Cerebellar nuclear complex (tissue), 1 donor: Measurements from ENCODE around the gene C10orf71.

Experiments
- DNase-seq, 2 experiments: peaks; one replicate each; lab custom pipeline; 2025; lab: John Stamatoyannopoulos, UW

Gene C10orf71

DNA sequence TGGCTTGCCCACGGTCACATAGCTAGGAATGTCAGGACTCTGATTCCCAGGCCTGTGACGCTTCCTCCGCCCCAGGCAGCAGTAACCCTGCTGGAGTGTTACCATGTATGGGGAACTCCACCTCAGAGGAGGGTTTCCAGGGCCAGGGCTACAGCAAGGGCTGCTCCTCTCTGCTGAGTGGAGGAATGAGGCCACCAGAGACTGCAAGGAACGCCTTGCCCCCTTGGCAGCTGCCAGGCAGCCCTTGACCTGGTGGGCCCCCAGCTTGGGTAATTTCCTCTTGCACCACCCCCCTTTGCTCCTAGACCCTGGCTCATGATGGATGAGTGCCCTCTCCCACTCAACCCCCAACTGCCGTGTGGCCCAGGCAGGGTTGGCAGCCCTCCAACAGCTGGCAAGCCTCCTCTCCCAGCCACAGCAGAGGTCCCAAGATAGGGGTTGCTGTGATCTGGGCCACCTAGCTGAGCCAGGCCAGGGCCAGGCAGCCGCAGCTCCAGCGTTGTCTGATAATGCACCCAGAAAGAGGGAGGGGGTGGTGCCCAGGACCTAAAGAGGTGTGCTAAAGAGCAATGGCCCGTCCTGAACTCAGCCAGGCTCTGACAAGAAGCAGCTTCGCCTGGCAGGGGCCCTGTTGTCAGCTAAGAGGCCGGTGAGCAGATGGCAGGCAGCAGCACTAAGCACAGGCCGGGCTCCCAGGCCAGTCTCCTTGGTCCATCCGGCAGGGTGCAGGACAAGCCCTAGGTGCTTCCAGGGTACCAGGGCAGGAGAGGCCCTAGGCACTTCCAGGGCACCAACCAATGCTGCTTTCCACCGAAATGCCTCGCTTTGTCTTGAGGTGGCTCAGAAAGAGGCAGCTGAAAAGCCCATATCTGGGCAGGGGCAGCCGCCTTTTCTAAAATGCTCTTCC is 61.6 kb downstream of the C10orf71 start:
- DNase-seq: no peak

DNA sequence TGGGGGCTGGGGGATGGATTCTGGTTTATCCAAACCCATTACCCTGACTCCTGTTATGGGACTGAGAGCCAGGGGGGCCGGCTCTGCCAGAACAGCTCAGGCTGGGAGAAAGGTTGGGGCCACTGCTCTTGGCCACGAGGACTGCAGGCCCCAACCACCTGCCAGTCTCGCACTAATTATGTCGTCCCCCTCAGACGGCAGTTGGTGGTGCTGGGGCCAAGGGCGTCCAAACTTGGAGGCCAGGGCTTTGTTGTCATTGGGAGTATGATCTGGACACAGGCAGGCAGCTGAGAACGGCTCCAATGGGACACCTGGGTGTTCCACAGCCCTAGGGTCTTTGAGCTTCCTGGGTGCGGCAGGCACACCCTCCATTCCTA is 62.2 kb downstream of the C10orf71 start:
- DNase-seq: no peak

DNA sequence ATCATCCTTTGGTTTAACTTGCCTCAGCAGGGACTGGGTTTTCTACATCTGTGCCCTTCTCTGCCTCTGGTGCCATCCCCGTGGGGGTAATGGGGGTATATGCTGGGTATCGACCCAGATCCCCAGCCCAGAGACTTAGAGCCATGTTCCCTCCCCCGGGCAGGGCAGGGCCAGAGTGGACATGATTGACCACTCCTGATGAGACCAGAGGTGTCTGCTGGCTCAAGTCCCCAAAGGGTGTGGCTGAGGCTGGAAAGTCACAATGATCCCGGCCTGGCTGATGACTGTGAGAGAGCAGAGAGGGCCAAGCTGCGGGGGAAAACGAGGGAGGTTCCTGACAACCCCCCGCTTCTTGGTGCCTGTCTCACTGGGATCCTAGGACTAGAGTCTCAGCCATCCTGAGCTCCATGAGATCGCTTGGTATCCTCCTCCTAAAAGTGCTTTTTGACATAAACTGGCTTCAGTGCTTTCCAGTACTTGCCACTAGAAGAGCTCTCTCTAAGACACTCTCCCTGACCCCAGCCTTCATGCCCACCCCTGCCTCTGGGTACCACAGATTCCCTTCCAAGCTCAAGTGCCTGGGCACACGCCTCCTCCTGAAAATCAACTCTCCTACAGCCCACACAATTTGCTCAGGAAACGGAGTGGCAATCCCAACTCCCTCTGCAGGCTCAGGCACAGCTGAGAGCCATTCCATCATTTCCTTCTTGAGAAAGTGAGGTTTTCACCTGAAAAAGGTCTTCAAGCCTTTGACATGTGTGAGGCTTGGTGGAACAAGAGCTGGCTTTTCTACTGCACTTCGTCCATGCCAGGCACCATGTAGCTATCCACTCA is 63.0 kb downstream of the C10orf71 start:
- DNase-seq: no peak

DNA sequence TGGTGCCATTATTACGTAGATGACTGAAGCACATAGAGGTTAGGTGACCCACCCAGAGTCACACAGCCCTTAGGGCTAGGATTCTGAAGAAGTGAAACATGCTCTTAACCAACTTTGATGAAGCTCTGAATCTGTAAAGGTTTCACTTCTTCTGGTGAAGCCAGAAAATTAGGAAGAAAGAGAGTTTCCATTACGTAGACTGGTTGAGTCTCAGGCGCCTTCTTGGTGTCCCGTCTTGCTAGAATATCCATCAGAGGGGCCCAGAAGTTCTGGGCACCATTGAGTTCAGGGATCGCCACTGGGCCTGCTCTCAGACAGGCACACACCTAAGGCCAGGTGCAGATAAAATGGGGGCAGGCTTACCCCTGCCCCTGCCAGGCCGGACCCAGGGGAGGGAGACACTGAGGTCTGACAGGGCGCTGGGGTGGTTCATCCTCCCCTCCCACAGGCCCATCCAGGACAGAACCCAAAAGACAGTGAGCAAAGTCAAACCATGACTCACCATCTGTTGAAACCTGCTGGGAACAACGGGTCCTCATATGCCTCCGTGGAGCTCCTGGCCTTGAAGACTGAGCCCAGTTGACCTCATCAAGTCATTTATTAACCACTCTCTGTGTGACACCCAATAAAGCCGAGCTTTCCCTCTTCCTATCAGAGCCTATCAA is 63.8 kb downstream of the C10orf71 start:
- no peak for DNase-seq

DNA sequence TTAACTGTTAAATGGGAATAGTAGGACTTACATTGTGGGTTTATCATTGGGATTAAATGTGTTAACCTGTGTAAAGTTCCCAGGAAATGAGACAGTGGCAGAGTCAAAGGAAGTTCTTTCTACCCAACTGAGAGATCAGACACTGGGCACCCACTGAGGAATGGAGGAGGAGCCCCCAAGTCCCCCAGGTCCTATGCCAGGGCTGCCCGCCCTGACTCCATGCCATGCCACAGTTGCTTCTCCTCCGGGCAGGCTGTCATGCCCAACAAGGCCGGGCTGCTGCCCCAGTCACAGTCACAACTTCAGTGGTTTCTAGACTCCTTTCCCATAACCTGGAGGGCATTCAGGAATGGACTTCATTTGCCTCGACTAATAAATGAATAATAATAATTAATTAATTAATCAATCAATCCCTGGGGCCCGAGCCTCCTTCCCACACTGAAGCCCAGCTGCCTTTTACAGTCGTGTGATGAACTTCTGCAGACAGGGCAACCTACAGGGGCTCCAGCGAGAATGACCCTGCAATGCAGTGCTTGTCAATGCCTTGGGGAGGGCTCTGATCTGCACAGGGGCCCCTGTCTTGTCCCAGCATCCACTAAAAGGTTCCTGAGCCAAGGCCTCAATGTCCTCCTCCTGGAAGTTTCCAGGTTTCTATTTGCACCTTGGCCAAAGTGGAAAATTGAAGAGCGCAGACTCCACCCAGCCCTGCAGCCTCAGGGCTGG is 64.5 kb downstream of the C10orf71 start:
- no peak for DNase-seq

DNA sequence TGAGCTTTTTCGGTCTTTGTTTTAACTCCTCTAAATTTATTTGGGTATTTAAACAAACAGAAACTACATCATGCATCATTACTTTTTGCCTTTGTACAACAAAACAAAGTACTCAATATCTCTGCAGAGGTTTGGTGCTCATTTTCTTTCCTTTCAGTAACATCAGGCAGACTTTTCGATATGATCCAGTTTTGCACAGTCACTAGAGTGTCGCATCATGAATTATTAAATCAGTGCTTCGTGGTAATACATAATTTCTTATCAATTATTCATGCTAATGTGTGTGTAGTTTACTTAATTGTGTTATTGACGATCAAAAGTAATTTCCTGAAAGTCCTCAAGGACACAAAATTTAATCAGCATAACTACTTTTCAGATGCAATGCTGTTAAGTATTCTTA is 65.1 kb downstream of the C10orf71 start:
- no peak for DNase-seq

DNA sequence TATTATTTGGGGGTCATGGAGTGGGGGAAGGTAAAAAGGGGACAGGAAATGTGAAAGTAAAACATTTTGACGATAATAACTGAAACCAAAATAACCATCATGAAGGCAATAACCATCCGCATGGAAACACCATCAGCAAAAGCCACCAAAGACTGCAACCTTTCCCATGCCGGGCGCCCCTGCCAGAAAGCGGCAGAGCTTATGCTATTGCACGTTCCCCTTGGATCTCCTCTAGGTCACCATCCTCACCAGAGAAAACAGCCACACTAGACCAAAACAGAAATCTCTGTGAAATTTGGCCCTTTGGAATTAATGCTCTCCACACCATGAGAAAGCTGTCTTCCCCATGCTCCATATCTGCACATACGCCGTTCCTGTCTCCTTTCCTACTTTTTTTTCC is 65.8 kb downstream of the C10orf71 start:
- DNase-seq: no peak

DNA sequence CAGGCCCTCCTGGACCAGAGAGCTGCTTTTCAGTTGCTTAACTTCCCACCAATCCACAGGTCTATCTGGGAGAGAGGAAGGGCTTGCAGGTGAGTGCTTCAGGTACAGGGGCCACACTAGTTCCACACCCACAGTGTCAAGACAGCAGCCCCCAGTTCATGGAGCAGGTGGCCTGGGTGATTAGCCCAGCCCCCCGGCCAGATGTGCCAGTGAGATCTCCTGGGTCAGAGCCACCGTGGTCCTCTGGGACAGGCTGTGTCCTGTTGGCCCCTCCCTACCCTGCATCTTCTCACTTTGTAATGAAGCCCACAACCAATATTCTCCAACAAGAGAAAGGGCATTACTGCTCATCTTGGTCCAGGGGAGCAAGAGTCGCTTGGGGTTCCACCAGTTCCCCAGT is 66.3 kb downstream of the C10orf71 start:
- no peak for DNase-seq

DNA sequence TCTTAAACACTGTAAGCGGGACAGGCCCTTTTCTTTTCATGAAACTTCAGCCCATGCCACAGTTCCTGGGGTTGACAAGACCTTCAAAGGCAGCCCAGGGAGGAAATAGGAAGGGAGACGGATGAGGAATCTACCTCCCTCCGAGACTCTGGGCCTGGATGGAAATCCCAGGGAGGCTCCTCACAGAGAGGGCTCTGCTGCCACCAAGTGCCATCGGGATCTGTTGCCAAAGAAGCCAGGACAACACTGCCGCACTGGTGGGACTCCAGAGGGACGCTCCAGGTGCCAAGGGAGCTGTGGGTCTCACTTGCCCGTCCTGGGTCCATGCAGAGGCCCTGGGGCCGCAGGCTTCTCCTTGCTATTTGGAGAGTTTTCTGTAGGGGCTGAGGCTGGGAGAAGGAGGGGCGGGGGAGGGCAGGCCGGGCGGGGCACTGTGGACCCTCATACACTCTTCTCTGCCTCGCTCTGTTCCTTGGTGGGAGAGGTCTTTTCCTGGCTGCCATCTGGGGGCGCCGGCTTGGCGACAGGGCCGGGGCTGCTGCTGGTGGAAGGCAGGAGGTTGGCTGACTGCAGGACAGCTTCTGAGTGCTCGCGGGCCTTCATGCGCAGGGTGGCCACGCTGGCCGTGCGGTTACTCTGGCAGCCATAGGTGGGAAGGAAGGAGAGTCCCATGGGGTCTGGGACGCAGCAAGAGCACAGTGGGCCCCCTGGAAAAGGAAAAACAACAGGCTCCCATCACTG is 66.9 kb downstream of the C10orf71 start:
- DNase-seq: no peak

DNA sequence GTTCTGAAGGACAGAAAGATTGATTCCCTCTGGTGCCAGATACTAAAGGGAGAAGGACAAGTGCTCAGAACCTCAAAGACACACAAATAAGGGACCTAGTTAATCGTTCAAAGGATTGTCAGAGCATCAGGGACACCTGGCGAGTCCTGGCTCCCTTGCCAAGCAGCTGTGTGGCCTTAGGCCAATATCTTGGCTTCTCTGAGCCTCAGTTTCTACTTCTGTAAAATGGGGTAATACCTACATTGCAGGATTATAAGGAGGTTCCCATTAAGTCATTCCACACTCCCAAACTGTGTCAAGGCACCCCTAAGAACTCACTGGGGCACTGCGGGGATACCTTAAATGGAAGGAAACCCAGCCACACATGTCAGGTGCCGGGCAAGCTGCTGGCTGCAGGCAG is 67.5 kb downstream of the C10orf71 start:
- DNase-seq: no peak

DNA sequence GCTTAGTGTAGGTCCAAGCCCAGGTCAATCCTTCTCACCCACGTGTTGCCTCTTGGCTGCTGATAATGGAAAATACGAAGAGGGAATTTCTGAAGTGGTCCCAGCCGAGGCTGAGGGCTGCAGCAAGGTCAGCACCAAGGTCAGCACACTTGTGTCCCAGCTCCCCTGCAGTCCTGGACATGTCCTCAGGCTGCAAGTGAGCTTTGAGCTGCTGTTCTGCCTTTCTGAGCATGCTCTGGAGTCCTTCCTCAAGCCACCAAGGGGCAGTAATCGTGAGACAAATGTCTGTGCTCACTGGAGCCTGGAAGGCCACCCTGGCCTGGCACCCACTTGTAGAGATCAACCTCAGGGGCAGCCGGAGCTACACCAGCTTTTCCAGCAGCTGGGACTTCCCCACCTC is 68.6 kb downstream of the C10orf71 start:
- DNase-seq: no peak

DNA sequence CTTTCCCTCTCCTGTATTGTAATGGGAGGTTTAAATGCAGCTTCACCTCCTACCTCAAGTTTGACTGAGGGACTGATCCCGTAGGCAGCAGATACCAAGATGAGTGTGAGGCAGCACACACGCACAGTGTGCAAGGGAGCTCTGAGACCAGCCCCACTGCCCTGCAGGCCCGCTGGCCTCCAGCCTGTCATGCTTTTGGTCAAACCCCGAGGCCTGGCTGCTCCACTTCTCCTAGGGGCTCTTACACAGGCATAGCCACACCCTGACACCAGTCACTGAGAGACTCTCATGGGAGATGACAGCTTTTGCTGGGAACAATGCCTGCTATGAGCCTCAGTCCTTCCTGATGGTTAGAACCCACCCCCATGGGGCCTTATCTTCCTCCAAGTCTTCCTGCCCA is 69.3 kb downstream of the C10orf71 start:
- no peak for DNase-seq

DNA sequence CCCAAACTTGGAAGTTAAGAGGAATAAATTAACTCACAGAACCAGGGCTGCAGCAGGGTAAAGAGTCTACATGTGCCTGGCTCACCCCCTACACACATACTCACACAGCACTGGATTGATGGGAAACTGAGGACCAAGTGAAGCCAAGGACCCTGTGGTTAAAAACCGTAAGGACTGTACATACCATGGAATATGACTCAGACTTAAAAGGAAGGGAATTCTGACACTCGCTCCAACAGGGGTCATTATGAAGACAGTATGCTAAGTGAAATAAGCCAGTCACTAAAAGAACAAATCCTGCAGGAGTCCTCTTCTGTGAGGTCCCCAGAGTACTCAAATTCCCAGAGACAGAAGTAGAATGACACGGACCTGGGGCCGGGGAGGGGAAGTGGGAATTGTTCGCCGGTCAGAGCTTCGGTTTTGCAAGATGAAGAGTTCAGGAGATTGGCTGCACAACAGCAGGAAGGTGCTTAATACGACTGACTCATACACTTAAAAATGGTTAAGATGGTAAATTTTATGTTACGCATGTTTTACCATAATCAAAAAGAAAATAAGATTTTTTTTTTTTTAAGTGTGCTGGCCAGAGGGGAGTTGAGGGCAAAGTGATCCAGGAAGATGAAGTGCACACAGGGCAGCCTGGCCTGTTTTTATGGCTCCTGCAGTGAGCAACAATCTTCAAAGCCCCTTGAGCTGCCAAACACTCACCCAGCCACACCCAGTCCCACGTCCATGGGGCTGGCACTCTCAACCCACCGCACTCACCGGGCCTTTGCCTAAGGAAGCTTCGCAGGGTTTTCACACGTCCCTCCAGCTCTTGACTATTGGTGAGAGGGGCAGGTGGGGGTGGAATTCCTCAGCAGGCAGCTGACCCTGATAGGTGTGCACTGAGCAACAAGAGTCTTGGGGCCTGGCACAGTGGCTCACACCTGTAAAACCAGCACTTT is 70.5 kb downstream of the C10orf71 start:
- no peak for DNase-seq

DNA sequence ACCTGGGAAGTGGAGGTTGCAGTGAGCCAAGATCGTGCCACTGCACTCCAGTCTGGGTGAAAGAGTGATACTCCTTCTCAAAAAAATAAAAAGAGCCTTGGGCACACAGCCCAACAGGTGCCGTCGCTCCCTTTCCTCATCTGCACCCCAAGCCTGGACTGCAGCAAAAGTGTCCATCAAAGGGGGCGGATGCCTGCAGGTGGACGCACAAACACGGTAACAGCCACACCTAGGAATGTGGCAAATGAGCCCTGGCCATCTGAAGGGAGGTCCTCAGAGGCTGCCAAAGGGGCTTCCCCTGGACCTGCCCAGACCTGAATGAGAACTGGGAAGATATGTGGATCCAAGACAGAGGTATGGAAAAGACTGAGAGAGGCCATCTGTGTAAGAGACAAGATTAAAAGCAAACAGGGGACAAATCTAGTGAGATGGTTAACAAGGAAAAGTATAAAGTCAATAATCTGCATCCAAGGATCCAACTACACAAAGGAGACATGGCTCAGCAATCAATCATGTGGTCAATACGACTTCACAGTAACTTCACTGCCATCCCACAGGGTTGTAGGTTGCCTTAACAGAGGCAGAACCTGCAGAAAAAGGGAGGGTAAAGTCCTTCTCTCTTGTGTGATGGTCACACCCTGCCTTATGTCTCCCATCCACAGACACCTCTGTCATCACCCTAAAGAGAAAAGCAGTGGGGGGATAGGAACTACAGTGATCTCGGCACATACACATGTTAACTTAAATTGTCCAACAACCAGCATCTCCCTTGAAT is 71.5 kb downstream of the C10orf71 start:
- DNase-seq: no peak

DNA sequence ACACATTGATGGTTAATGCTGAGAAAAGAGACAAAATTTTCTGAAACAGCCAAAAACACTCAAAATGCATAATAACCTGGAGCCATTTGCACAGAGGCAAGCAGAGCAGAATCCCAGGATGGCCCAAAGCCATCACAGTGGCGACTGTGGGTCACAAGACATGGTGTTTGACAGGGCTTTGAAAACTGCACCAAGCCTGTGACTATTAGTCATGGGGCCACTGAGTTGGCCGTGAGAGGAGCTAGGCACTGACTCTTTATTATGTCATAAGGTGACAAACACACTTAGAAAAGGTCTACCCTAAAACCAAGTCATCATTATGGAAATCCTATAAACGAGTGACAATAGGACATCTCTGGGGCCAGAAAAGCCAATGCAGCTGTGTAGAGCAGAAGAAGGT is 73.0 kb downstream of the C10orf71 start:
- DNase-seq: no peak

DNA sequence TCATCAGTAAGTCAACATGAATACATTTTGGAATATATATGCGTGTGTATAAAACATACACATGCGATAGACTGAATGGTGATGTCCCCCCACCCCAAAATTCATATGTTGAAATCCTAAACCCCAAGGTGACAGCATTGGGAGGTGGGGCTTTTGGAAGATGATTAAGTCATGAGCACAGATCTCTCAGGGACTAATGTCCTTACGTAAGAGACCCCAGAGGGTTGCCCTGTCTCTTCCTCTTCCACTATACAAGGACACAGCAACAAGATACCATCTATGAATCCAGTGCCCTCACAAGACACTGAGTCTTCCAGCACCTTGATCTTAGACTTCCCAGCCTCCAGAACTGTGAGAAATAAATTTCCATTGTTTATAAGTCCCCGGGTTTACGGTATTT is 74.4 kb downstream of the C10orf71 start:
- no peak for DNase-seq

DNA sequence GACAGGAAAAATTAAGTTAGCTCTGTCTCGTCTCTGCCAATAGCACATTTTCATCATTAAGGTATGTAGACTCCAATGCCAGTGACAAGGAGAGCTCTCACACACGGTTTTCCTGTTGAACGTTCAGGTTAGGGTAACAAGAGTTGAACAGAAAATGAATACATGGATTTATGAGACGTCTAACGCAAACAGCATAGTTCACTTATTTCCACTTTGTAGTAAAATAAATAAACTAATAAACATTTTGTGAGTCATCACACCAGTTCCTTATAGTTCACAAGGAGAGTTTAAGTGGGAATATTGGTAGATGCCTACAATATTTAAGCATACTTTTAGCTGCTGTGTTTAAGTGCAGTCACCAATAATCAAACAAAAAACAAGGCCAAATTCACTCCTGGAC is 75.8 kb downstream of the C10orf71 start:
- no peak for DNase-seq

DNA sequence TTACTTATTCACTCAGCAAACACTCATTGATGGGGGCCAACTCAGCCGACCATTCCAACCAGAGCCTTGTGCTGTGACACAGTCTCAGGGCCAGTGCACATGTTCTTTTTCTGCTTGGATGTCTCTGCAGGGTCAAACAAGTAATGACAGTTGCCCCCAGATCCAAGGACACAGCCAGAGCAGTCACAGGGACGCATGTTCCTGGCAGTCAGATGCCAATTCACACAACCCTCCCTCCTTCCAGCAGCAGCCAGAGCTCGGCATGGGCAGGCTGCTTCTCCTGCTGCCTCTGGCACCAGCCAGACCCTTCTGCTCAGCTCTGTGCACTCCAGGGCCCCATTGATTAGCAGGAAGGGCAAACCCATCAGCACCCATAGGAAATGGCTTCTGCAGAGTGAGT is 76.6 kb downstream of the C10orf71 start:
- no peak for DNase-seq
